Right lobe of liver (tissue), 6 donors: Measurements from ENCODE around the gene RTP5. TPM values are rescaled to one million over a fixed set of nuclear protein-coding genes. Genes with fewer than 3 reads are reported as not detected.
"Not testable (repeated sequence)": the region's sequence is repeated elsewhere in the genome, so short reads cannot be mapped to it uniquely, and the experiment has no call there.

Experiments used
- ATAC-seq, 4 donors: fragments of 200-7000 bp; cut with Tn5 transposase; one replicate each; pipeline ENCODE4 v1.9.1; 2020; ENCODE audit warnings: mild to moderate bottlenecking in 4 of 4, moderate library complexity in 4 of 4
- DNase-seq, 3 donors: peaks; one replicate each; pipeline ENCODE4 v3.0.0-alpha.2; 2020
- H3K27ac ChIP-seq, 3 donors: fragments of 200-600 bp; one replicate each; pipeline ENCODE4 v1.8.0; 2022
- H3K27me3 ChIP-seq, 2 donors: fragments of 200-600 bp; one replicate each; pipeline ENCODE4 v1.8.0; 2022
- H3K36me3 ChIP-seq, 4 donors: fragments of 200-600 bp; sonication (generic) in 1 of 4; one replicate each; pipeline versions ENCODE4 v1.5.1 to v1.8.0; 2017 to 2022; ENCODE audit warnings: control low read depth in 1 of 4
- H3K4me1 ChIP-seq, 4 donors: fragments of 200-600 bp; sonication (generic) in 1 of 4; one replicate each; pipeline versions ENCODE4 v1.5.1 to v1.8.0; 2017 to 2022; ENCODE audit warnings: control low read depth in 1 of 4
- H3K4me3 ChIP-seq, 3 donors: fragments of 200-600 bp; one replicate each; pipeline ENCODE4 v1.8.0; 2022
- H3K9me3 ChIP-seq, 4 donors: fragments of 200-600 bp; sonication (generic) in 1 of 4; one replicate each; pipeline versions ENCODE4 v1.5.1 to v1.8.0; 2017 to 2022; ENCODE audit warnings: control low read depth in 1 of 4
- POLR2A ChIP-seq: fragments of 450-650 bp; IDR thresholded peaks from one replicate; pipeline ENCODE4 v1.6.1; 2017; ENCODE audit warnings: antibody characterized with exemption, mild to moderate bottlenecking
- WGBS: methylation state at CpG from one replicate; pipeline ENCODE4 v1.1.6; 2018; ENCODE audit warnings: low coverage, low lambda C conversion rate; ENCODE audit not compliant: insufficient coverage; ENCODE audit errors: missing lambda C conversion rate; 5-methylcytosine and 5-hydroxymethylcytosine counted together
- intact Hi-C, 2 donors: fragments of 100-400 bp; cut with DNase I; formaldehyde crosslinking; loops; one replicate each; pipeline versions ENCODE4 v1.11.2 to v1.14.1; 2022
- total RNA-seq, 6 experiments: library from RNA; depleted of rRNA in 2 of 6; stranded (reverse); fragments of >200 nt in 2 of 6; fragmentation: NEBNext Ultra II Directional in 3 of 6; extraction: Animal tissue kit (Norgen Biotek cat#: 25700) in 3 of 6; gene quantifications; one replicate each; pipeline versions ENCODE4 v1.1.0 to v1.2.4, GENCODE V29; 2016 to 2023
- TF ChIP-seq, protein P1 (sequence below), 4 donors: fragments of 200-600 bp in 3 of 4; fragments of 450-650 bp in 1 of 4; IDR thresholded peaks; one replicate each; pipeline versions ENCODE4 v1.5.1 to v1.8.0; 2016 to 2022; ENCODE audit warnings: antibody characterized with exemption in 4 of 4, mild to moderate bottlenecking in 2 of 4
- donor health status: DM: no; HTN: yes; CAD: no.
- donor health status: DM: no; HTN: no; CAD: no.
- donor health status: DM: no; HTN: no; CAD: no.
- donor health status: DM: no; HTN: yes; CAD: no.
- donor health status: DM: no; HTN: yes; CAD: no.

The RTP5 gene
- total RNA-seq, 6 experiments from 2014 or later: not detected

DNA sequence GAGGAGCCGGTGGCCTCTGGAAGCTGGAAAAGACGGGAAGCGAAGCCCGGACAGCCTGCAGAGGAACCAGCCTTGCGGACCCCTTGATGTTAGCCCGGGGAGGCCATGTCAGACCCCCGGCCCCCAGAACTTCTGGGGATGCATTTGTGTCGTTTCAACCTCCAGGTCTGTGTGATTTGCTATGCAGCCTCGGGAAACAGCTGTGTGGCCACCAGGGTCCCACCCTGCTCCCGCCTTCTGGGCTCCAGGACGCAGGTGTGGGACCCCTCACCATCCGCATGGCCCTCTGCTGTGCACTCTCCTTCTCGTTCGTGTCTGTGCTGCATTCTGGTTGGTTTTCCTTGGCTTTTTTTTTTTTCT is 47.3 kb upstream of the RTP5 start:
- DNase-seq (no peak), ATAC-seq (no peak)
- no peak overlapping the region for H3K4me3 ChIP-seq
- intact Hi-C loops: no loop called here
- H3K9me3 ChIP-seq: peaks cover 0 to 2% (median 0%) of the 10 kb centered on the region in 4 donors
- no peak for TF ChIP-seq POLR2A
- TF ChIP-seq, protein P1, sequence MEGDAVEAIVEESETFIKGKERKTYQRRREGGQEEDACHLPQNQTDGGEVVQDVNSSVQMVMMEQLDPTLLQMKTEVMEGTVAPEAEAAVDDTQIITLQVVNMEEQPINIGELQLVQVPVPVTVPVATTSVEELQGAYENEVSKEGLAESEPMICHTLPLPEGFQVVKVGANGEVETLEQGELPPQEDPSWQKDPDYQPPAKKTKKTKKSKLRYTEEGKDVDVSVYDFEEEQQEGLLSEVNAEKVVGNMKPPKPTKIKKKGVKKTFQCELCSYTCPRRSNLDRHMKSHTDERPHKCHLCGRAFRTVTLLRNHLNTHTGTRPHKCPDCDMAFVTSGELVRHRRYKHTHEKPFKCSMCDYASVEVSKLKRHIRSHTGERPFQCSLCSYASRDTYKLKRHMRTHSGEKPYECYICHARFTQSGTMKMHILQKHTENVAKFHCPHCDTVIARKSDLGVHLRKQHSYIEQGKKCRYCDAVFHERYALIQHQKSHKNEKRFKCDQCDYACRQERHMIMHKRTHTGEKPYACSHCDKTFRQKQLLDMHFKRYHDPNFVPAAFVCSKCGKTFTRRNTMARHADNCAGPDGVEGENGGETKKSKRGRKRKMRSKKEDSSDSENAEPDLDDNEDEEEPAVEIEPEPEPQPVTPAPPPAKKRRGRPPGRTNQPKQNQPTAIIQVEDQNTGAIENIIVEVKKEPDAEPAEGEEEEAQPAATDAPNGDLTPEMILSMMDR (IDR thresholded peaks at IDR 0.05): no peak
- no peaks in the 10 kb centered on the region for H3K27me3 ChIP-seq
- H3K4me1 ChIP-seq: peaks cover 0 to 10% (median 4%) of the 10 kb centered on the region in 4 donors
- 79% methylated on average over 9 of the region's 14 CpGs for WGBS
- no peaks in the 10 kb centered on the region for H3K36me3 ChIP-seq
- H3K27ac ChIP-seq: no peak overlapping the region

DNA sequence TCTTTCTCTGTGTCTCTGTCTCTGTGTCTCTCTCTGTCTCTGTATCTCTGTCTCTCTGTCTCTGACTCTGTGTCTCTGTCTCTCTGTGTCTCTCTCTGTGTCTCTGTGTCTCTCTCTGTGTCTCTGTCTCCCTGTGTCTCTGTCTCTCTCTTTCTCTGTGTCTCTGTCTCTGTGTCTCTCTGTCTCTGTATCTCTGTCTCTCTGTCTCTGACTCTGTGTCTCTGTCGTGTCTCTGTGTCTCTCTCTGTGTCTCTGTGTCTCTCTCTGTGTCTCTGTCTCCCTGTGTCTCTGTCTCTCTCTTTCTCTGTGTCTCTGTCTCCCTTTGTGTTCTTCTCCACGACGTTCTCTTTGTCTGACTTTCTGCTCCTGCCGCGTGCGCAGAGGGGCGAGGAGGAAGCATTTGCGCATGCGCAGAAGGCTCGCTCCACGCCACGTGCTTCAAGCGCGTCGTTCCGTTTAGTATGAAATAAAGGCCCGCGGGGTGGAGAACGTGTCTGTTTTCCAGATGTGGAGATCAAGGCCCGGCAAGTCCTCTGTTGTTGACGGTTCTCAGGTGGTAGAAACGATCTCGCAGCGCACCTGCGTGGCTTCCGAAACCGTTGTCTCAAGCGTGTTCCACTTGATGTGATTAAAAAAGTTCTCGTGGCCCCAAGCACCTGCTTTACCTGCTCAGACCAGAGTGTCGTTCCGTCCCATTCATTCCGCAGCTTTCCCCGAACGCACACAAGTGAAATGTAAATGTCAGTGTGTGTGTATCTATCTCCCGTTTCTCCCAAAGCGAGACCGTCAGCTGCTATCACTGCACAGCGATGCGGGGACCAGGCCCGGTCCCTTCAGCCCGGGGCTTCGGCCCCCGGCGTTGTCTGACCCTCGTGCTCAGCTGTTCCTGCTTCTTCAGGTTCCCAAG is 45.7 kb upstream of the RTP5 start:
- H3K4me3 ChIP-seq, H3K27me3 ChIP-seq, ATAC-seq, intact Hi-C loops, H3K36me3 ChIP-seq, H3K4me1 ChIP-seq, DNase-seq, H3K27ac ChIP-seq, H3K9me3 ChIP-seq: not testable (repeated sequence)
- WGBS: 94% methylated on average over 23 of the region's 45 CpGs

DNA sequence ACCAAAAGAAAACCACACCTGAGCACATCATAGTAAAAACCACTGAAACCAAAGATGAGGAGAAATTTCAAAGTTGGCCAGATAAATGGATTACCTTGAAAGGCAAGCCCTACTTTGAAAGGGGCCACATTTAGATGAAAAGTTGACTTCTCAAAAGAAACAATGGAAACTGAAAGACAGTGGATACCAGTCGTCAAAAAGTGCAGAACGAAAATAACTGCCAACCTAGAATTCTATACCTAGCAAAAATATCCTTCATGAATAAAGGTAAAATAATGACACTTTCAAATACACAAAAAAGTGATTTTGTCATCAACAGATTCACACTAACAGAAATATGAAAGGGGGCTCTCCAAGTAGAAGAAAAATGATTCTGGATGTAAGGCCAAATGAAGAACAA is 42.1 kb upstream of the RTP5 start:
- TF ChIP-seq, protein P1 (IDR thresholded peaks at IDR 0.05): no peak
- no peak for TF ChIP-seq POLR2A
- H3K27me3 ChIP-seq: no peaks in the 10 kb centered on the region
- ATAC-seq (no peak), DNase-seq (no peak)
- no peaks in the 10 kb centered on the region for H3K36me3 ChIP-seq
- H3K4me1 ChIP-seq: no peaks in the 10 kb centered on the region
- intact Hi-C loops: no loop called here
- 54% methylated on average over 2 of the region's 2 CpGs for WGBS
- H3K9me3 ChIP-seq: peaks cover 0 to 6% (median 0%) of the 10 kb centered on the region in 4 donors
- H3K4me3 ChIP-seq: no peak overlapping the region
- no peak overlapping the region for H3K27ac ChIP-seq

DNA sequence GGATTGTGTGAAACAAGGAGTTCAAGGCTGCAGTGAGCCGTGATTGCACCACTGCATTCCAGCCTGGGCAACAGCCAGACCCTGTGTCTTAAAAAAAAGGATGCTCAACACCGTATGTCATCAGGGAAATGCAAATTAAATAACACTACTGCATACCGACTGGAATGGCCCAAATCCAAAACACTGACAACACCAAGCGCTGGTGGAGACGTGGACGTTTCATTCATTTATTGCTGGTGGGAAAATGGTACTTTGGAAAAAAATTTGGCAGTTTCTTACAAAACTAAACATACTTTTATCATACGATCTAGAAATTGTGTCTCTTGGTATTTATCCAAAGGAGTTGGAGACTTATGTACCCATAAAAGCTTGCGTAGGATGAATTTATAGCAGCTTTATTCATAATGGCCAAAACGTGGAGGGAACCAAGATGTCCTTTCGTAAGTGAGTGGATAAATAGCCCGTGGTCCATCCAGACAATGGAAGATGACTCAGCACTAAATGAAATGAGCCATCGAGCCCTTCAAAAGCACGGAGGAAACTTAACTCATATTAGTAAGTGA is 36.3 kb upstream of the RTP5 start:
- DNase-seq (no peak), ATAC-seq (no peak)
- Histone ChIP-seq H3K36me3 (no peaks in the 10 kb centered on the region), H3K4me3 (no peak overlapping the region), H3K4me1 (no peaks in the 10 kb centered on the region), H3K27me3 (no peaks in the 10 kb centered on the region), H3K9me3 (no peaks in the 10 kb centered on the region), H3K27ac (no peak overlapping the region)
- intact Hi-C loops: no loop called here
- 53% methylated on average over 13 of the region's 13 CpGs for WGBS
- no peak for TF ChIP-seq POLR2A
- TF ChIP-seq, protein P1 (IDR thresholded peaks at IDR 0.05): no peak

DNA sequence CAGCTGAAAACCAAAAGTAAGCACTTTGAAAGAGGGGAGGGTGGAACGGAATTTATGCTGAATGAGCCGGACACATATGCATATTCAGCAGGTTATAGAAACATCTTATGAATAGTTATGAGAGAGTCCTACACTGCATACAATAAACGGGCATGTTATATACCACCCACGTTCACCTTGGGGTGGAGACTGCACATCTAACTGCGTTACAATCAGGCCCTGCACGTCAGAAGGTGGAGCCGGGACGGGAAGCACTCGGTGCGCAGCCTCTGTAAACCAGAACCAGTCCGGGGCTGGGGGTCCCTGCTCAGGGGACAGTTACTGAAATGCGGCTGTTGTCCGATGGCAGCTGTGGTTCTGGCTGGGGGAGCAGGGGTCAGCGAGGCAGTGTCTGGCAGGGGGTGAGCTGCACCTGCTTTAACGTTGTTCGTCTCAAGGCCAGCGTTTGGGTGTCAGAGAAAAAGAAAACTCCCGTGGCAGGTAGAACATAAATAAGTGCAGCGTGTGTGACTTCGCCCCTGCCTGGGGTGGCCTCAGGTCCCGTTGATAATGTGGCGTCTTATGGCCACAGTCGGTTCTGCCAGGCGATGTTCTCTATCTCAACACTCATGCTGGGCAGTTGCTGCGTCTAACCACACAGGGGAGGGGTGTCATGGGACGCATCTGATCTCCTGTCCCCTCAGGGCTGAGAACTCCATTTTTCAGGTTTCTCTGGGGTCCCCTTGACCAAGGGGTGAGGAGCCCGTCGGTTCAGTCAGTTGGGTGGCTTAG is 35.6 kb upstream of the RTP5 start:
- H3K4me1 ChIP-seq, H3K27ac ChIP-seq, intact Hi-C loops, DNase-seq, H3K36me3 ChIP-seq, H3K27me3 ChIP-seq, H3K9me3 ChIP-seq, ATAC-seq, H3K4me3 ChIP-seq: not testable (repeated sequence)
- WGBS: 83% methylated on average over 12 of the region's 28 CpGs
